AG04450 (cell line): ENCODE data around the gene CCDC74B. TPM values are rescaled to one million over a fixed set of nuclear protein-coding genes. Genes with fewer than 3 reads are reported as not detected.
"Not testable (repeated sequence)": the region's sequence is repeated elsewhere in the genome, so short reads cannot be mapped to it uniquely, and the experiment has no call there.

Experiments used
- CTCF ChIA-PET: fragments of 300-600, 350-600 bp; formaldehyde crosslinking; extraction: SDS; loops from one replicate; lab custom pipeline; 2022; ENCODE audit warnings: antibody characterized with exemption, inconsistent platforms; lab: Charles Lee
- POLR2A ChIA-PET: fragments of 350-600 bp; formaldehyde crosslinking; extraction: SDS; loops from one replicate; lab custom pipeline; 2021; ENCODE audit warnings: antibody characterized with exemption, inconsistent platforms; lab: Yijun Ruan, JAX
- DNase-seq: peaks from one replicate; pipeline ENCODE4 v3.0.0-alpha.2; 2011; ENCODE audit warnings: low read depth, low spot score
- H3K27ac ChIP-seq: one replicate; pipeline ENCODE4 v1.5.1; 2012; ENCODE audit warnings: low read depth, low read length, control low read depth
- H3K27me3 ChIP-seq: one replicate; pipeline ENCODE4 v1.6.0; 2012; ENCODE audit warnings: low read length; ENCODE audit not compliant: control insufficient read depth, insufficient read depth
- H3K4me3 ChIP-seq: 2 replicates; pipeline ENCODE4 v1.5.1; 2011; ENCODE audit warnings: mild to moderate bottlenecking, low read depth, low read length, control low read depth
- H3K9me3 ChIP-seq: 2 replicates; pipeline ENCODE4 v1.5.1; 2012; ENCODE audit warnings: low read length; ENCODE audit not compliant: control insufficient read depth, insufficient read depth
- CTCF ChIP-seq: IDR thresholded peaks from 2 replicates; pipeline ENCODE4 v1.5.1; 2011; ENCODE audit warnings: low read depth, low read length, control low read depth, inconsistent platforms
- polyA plus RNA-seq: library from polyadenylated mRNA; depleted of rRNA; stranded (reverse); fragments of >200 nt; gene quantifications from 2 replicates; pipeline ENCODE4 v1.2.3, GENCODE V29; 2011

The CCDC74B gene
- polyA plus RNA-seq, 1 experiment: 3.8 TPM

- peak; percentile 60 for TF ChIP-seq CTCF
- not testable (repeated sequence) for H3K27me3 ChIP-seq, H3K9me3 ChIP-seq
- peak; percentile 32 for DNase-seq
- POLR2A ChIA-PET: interaction anchor here (0.6 to 1.6 kb wide), 7 partner anchors 11 to 160 kb away, joined by 3 to 12 read pairs (median 3); partner anchors contain the start of genes CCDC74B and IMP4
- Histone ChIP-seq H3K4me3 (peak within 1 kb of the TSS; percentile 90), H3K27ac (peak within 1 kb of the TSS; percentile 61)
- CTCF ChIA-PET: interaction anchor here (0.6 to 3.0 kb wide), 13 partner anchors 12 to 1904 kb away, joined by 3 to 35 read pairs (median 6); partner anchors contain the start of gene IMP4
Observed at GRCh38 chr2:130181880-130182682, 37.2 kb upstream of the CCDC74B start, which contains the start of gene MZT2B. Gene MZT2B, plus strand, starts transcription at chr2:130182262. Its CDS starts 21 bp downstream, at chr2:130182283.

- no peaks in the 10 kb centered on the region; the same call in 1 of the 2 replicates for H3K9me3 ChIP-seq
- ChIA-PET POLR2A (interaction anchor here (0.6 to 1.6 kb wide), 7 partner anchors 11 to 161 kb away, joined by 3 to 12 read pairs (median 3); partner anchors contain the start of genes CCDC74B and IMP4), CTCF (interaction anchor here (0.6 to 3.0 kb wide), 15 partner anchors 12 to 1903 kb away, joined by 3 to 35 read pairs (median 5); partner anchors contain the start of gene IMP4)
- H3K27me3 ChIP-seq: no peaks in the 10 kb centered on the region
- H3K27ac ChIP-seq: peak within 1 kb of the TSS; percentile 61
- no peak for TF ChIP-seq CTCF
- peak within 1 kb of the TSS; percentile 90 for H3K4me3 ChIP-seq
- DNase-seq: peak; percentile 85
Observed at GRCh38 chr2:130181325-130181879, 36.5 kb upstream of the CCDC74B start, which contains the start of gene SMPD4. Gene SMPD4, minus strand, starts transcription at chr2:130181602. Its CDS starts 5,010 bp downstream, at chr2:130176592.

GRCh38 chr2:130180404-130181324 lies 35.8 kb upstream of the CCDC74B start:
- CTCF ChIA-PET: interaction anchor here (0.6 to 3.0 kb wide), 15 partner anchors 11 to 1903 kb away, joined by 3 to 35 read pairs (median 5); partner anchors contain the start of gene IMP4
- H3K27ac ChIP-seq: peak overlapping the region; percentile 47
- not testable (repeated sequence) for DNase-seq

GRCh38 chr2:130174866-130175265 lies 30.0 kb upstream of the CCDC74B start:
- DNase-seq, POLR2A ChIA-PET, CTCF ChIA-PET, H3K27me3 ChIP-seq, H3K27ac ChIP-seq, H3K4me3 ChIP-seq, H3K9me3 ChIP-seq: not testable (repeated sequence)

More at GRCh38 chr2:130180404-130181324, 35.8 kb upstream of the CCDC74B start:
- POLR2A ChIA-PET: interaction anchor here (0.7 to 1.6 kb wide), 3 partner anchors 71 to 162 kb away, joined by 3 to 12 read pairs (median 3); partner anchors contain the start of gene IMP4
- H3K9me3 ChIP-seq, H3K27me3 ChIP-seq: not testable (repeated sequence)
- peak overlapping the region; percentile 90 for H3K4me3 ChIP-seq

- ChIA-PET CTCF (interaction anchor here (0.9 to 2.7 kb wide), 2 partner anchors 12 to 163 kb away, joined by 3 to 10 read pairs; partner anchors contain the start of genes MZT2B and SMPD4), POLR2A (no interaction called here)
- Histone ChIP-seq H3K9me3 (no peaks in the 10 kb centered on the region), H3K27ac (no peak overlapping the region), H3K4me3 (no peak overlapping the region), H3K27me3 (no peaks in the 10 kb centered on the region)
- no peak for DNase-seq
- no peak for TF ChIP-seq CTCF
Observed at GRCh38 chr2:130169896-130170295, 25.0 kb upstream of the CCDC74B start.

GRCh38 chr2:130169163-130169562 lies 24.3 kb upstream of the CCDC74B start:
- DNase-seq, H3K9me3 ChIP-seq, H3K4me3 ChIP-seq, H3K27ac ChIP-seq, H3K27me3 ChIP-seq, POLR2A ChIA-PET: not testable (repeated sequence)
- CTCF ChIA-PET: interaction anchor here (2.7 kb wide), 1 partner anchor 12 kb away, joined by 10 read pairs; the partner anchor contains the start of genes MZT2B and SMPD4

- POLR2A ChIA-PET, H3K9me3 ChIP-seq, CTCF ChIA-PET, H3K4me3 ChIP-seq, H3K27ac ChIP-seq, H3K27me3 ChIP-seq, DNase-seq: not testable (repeated sequence)
Observed at GRCh38 chr2:130166611-130167010, 21.7 kb upstream of the CCDC74B start.
